Measurements from ENCODE around the gene ZSWIM2.
"Not testable (repeated sequence)": the region's sequence is repeated elsewhere in the genome, so short reads cannot be mapped to it uniquely, and the experiment has no call there.

Gene ZSWIM2

GRCh38 chr2:186848873-186849578, at the start of gene ZSWIM2:
ZSWIM2 (minus strand) TSS chr2:186849170; CDS start chr2:186849130, 40 bp downstream.
- DNase-seq (ENCODE audit: extremely low read depth, low read depth), result peak; percentile 76
- no peak for TF ChIP-seq CTCF (IDR thresholded peaks at IDR 0.05; ENCODE audit: low read depth, low read length)

GRCh38 chr2:186896220-186896619, 47.2 kb upstream of the ZSWIM2 start:
- not testable (repeated sequence) for DNase-seq (ENCODE audit: extremely low read depth, low read depth)

GRCh38 chr2:186895451-186895850, 46.5 kb upstream of the ZSWIM2 start:
- no peak for DNase-seq (ENCODE audit: extremely low read depth, low read depth)
- TF ChIP-seq CTCF (IDR thresholded peaks at IDR 0.05; ENCODE audit: low read depth, low read length), result no peak

- DNase-seq (ENCODE audit: extremely low read depth, low read depth), result no peak
- no peak for TF ChIP-seq CTCF (IDR thresholded peaks at IDR 0.05; ENCODE audit: low read depth, low read length)
These were observed 45.5 kb upstream of the ZSWIM2 start for GRCh38 chr2:186894478-186894877.

GRCh38 chr2:186892821-186893220, 43.9 kb upstream of the ZSWIM2 start:
- DNase-seq (ENCODE audit: extremely low read depth, low read depth), result no peak
- TF ChIP-seq CTCF (IDR thresholded peaks at IDR 0.05; ENCODE audit: low read depth, low read length), result no peak

- TF ChIP-seq CTCF (IDR thresholded peaks at IDR 0.05; ENCODE audit: low read depth, low read length), result no peak
- DNase-seq (ENCODE audit: extremely low read depth, low read depth), result no peak
These were observed 42.2 kb upstream of the ZSWIM2 start for GRCh38 chr2:186891185-186891621.

GRCh38 chr2:186889101-186889879, 40.3 kb upstream of the ZSWIM2 start:
- no peak for TF ChIP-seq CTCF (IDR thresholded peaks at IDR 0.05; ENCODE audit: low read depth, low read length)
- no peak for DNase-seq (ENCODE audit: extremely low read depth, low read depth)
